HCT116 (cell line): ENCODE results near the gene THADA.

Experiments
- POLR2A ChIP-seq: IDR thresholded peaks from 2 replicates; pipeline ENCODE4 v1.7.0; 2011; ENCODE audit warnings: borderline replicate concordance; ENCODE audit not compliant: insufficient read depth, insufficient read length; ENCODE audit errors: extremely low read depth
- POLR2AphosphoS5 ChIP-seq: IDR thresholded peaks from 2 replicates; pipeline ENCODE4 v1.6.1; 2011; ENCODE audit warnings: mild to moderate bottlenecking, low read depth, low read length, moderate library complexity
- ZFX ChIP-seq: fragments of 450-650 bp; IDR thresholded peaks from 2 replicates; pipeline ENCODE4 v1.6.1; 2017

- no peak for TF ChIP-seq ZFX
- TF ChIP-seq POLR2AphosphoS5: no peak
- TF ChIP-seq POLR2A: no peak
Measured at GRCh38 chr2:43328832-43329231, 267.0 kb downstream of the THADA start.
